HG03378 (cell line): ENCODE measurements around the gene NFIC.

Experiments
- ATAC-seq: cut with Tn5 transposase; IDR thresholded peaks from one replicate; pipeline ENCODE4 v1.9.1; 2021; ENCODE audit warnings: mild to moderate bottlenecking, moderate library complexity; ENCODE audit not compliant: unreplicated experiment

NFIC gene

DNA sequence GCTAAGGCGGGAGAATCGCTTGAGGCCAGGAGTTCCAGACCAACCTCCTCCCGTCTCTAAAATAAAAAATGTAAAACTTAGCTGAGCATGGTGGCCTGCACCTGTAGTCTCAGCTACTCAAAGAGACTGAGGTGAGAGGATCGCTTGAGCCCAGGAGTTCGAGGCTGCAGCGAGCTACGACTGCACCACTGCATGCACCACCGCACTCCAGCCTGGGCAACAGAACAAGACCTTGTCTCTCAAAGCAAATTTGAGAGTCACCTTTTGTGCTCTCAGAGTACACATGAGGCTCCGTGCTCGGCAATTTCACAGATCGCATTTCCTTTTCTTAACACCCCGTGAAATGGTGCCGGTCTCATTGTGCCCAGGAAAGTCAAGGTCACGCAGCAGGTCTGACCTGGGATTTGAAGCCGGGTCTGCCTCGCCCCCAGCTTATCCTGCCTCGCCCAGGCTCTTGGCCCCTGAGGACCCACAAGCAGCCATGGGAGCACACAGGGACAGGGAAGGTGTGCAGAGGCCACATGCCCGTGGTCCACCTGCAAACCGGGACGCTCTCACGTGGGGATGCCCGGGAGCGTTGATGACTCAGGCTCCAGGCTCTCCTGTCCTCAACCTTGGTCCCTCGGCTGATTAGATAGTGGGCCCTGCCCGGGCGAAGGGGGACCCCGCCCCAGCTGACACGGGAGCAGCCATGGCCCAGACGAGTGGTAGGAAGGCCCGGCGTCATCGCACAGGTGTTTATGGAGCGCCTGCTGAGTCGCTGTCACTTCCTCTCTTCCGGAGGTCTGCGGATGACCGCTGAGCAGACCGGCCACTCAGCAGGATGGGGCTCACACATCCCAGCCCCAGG, 115.1 kb downstream of the NFIC start:
- ATAC-seq = no peak

DNA sequence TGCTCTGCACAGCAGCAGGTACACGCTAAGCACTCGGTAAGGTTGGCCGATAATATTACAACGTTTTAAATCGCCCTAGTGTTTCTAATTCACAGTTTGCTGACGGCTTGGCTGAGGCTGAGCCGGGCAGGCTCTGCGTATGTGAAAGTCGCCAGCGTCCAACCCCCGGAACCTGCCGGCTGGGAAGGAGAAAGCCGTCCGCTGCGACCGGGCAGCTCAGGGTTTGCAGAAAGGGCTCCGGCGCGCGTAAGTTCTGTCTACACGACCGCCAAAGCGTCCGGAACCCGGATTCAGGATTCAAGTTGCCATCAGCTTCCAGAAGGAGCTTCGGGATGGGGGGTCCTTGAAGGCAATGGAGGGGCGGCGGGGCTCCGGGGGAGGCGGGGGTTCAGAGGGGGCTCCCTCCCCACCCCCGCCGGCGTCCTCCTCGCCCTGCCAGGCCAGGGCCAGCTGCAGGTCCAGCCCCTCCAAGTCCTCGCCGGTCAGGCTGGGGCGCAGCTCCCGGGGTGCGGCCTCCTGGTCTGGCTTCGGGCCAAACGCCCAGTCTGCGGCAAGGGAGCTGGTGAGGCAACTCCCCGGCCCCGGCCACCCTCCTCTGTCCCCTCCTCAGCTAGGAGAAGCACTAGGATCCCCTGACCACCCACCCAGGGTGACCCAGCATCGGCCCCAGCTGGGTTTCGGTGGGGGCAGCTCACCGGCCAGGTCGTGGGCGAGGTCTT, 116.3 kb downstream of the NFIC start:
- ATAC-seq = no peak

DNA sequence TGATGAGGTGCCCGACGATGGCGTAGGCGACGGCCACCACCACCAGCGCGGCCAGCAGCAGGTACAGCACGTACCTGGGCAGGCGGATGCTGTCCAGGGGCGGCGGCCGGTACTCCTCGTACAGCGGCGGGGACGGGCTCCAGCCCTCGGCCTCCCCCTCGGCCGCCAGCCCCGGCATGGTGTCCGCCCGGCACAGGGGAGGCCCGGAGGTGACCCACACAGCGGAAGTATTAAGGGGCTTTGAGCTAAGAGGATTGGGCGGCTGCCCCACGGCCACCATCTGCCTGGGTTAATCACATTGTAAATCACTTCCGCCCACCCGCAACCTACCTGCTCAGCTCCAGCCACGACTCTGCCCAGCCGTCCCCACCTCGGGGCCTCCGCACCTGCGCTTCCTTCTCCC, 116.8 kb downstream of the NFIC start, which contains the start of gene SMIM44:
TSS of gene SMIM44 (minus strand) at position 216 of the 403 bp plus-strand sequence. CDS start at position 178, 38 bp downstream.
- no peak for ATAC-seq

DNA sequence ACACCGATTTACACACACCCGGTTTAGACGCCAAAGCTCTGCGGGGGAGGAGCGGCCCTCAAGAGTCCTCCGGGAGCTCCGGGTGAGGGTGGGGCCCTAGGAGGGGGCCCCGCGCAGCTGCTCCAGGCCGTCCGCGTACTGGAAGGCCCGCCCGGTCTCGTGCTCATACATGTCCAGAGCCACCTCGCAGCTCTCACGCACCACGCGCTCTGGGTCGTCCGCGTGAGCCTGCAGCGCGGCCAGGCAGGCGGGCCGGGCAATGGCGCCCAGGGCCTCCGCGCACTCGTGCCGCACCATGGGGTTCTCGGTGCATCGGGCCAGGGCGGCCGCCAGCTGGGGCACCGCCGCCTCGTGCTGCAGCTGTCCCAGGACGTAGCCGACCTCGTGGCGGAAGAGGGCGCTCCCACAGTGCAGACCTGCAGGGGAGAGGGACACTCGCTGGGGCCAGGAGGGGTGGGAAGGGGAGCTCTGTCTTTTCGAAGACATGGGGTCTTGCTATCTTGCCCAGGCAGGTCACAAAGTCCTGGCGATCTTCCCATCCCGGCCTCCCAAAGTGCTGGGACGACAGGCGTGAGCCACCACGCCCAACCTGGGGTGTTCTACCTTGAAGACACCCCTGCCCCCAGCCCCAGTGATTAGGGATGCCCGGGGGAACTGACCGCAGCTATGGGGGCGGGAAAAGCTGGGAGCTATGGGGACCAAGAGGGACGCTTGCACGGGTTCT, 125.2 kb downstream of the NFIC start:
- ATAC-seq = no peak

DNA sequence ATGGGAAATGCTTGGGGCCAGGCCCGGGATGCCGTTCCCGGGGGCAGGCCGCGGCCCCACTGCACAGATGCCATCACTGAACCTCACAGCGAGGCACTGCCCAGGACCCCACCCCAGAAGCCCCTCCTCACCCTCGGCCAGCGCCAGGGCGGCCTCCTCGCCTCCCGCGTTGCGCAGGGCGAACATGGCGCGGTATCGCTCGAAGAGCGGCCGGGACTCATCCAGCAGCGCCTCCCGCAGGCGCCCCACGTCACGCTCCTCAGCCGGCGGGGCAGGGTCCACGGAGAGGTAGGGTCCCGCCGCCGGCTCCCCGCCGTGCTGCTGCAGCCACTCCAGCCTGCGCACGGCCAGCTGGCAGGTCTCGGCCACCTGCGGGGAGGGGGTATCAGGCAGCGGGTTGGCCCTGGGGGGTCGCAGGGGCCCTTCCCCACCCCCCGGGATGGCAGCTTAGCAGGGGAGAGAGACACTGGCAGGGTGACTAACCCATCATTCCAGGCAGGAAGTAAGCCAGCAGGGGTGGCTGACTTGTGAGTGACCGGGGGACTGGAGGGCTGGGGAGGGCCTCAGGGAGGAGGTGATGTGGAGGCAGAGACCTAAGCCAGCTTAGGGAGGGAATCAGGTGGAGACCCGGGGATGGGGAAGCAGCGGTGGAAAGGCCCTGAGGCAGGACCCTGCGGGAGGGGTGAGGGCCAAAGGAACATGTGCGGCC, 125.9 kb downstream of the NFIC start:
- no peak for ATAC-seq

DNA sequence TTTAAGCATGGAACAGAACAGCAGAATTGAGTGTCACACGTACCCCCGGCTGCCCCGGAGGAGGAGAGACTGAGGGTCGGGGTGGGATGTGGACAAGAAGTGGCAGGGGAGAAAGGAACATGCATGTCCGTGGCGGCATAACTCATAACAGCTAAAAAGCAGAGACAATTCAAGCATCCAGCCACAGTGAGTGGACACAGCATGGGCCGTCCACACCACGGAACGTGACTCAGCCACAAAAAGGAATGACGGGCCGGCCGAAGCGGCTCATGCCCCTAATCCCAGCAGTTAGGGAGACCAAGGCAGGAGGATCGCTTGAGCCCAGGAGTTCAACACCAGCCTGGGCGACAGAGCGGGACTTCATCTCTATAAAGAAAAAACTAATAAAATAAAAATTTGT, 126.5 kb downstream of the NFIC start:
- no peak for ATAC-seq

DNA sequence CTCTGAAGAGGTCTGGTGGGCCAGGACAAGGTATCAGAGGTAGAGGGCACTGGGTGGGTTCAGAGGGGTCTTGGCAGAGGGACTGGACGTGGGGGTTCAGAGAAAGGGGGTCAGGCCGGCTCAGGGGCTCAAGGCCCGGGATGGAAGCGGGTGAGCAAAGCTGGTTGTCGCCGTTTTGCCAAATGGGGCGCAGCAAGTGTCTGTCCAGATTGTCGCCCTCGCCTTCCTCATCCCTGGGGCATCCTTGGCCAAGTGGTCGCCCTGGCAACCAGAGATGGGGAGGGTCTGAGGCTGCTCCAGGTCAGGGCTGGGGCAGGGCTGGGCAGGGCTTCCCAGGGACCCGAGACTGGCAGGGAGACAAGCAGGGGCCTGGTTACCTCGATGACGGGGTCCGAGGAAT, 127.3 kb downstream of the NFIC start:
- no peak for ATAC-seq

DNA sequence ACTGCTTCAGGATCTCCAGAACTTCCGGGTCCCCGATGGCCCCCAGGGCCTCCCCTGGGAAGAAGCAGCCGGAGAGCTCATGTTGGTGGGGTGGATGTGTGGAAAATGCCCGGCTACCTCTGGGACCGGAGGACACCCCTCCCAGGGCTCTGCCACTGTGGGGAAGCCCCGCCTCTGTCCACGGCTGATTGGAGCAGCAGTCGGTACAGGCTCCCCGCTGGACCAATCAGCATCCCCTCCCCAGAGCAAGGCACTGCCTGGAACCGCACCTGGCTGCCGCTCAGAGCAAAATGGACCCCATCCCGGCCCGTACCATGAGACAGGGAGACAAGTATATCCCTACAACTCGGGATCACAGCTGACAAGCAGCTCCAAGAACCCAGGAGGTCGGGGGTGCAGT, 127.7 kb downstream of the NFIC start:
- no peak for ATAC-seq

DNA sequence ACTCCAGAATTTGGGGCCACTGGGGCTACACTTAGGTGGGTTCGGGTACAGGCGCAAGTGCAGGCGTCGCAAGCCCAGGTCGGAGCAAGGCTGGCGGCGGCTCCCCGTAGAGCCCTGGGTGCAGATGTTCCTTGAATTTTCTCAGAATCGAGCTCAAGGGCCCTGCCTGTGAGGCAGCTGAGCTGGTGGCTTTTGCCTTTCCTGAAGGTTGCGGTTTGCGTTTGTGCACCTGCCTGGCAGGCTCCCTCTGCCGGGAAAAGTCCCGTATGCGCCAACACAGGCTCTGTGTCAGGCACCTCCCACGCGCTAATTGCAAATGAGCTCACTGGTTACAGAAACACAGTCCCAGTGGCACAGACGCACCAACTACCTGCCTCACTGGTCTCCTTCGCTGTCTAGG, 128.2 kb downstream of the NFIC start:
- ATAC-seq = no peak

DNA sequence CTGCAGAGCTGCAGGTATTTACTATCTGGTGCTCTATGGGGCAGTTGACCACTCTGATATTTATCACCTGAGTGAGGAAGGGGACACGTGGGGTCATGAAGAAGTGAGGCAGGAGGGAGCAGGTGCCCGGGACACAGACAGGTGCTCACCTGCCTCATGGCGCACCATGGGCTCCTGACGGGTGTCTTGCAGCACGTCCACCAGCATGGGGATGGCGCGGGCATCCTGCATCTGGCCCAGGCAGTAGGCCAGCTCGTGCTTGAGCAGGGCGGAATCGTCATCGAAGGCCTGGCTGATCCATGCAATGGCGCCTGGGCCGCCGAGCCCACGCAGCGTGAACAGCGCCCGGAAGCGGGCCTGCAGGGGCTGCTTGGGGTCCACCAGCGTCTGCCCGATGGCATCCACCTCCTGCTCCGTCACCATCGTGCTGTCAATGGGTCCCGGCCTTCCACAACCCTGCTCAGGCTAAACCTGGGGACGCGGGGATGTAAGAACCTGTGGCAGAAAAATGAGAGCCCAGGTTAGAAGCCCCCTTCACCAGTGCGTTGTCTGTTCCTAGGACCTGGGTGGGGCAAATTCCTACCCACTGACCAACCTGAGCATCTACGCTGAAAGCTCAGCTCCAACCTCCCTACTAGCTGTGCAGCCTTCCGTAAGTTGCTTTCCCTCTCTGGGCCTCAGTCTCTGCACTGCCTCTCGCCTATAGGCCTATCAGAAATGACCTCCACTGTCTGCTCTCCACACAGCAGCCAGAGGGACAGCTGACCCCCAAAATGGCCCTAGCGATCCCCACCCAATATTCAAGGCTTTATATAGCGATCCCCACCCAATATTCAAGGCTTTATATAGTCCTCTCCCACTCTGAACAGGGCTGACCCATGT, 130.2 kb downstream of the NFIC start:
- no peak for ATAC-seq

DNA sequence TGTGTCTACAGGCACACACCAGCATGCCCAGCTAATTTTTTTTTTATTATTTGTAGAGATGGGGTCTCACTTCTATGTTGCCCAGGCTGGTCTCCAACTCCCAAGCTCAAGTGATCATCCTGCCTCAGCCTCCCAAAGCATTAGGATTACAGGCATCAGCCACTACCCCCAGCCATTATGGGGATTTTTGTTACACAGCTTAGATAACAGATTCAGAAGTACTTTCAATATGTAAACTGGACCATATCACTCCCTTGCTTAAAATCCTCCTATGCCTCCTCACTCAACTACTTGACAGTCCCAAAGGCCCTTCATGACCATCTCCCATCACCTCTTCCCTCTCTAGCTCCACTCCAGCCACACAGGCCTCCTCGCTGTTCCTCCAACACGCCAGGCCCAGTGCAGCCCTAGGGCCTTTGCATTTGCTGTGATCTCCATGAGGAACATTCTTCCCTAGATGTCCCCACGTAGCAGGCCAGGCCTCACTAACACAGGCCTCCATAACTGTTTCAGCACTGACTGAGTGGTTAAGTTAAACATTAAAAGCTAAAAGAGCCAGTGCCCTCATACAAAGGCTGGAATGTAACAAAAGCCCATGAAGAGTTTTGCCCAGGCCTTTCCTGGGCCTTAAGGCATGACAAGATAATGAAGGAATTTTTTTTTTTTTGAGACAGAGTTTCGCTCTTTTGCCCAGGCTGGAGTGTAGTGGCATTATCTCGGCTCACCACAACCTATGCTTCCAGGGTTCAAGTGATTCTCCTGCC, 131.6 kb downstream of the NFIC start:
- no peak for ATAC-seq

DNA sequence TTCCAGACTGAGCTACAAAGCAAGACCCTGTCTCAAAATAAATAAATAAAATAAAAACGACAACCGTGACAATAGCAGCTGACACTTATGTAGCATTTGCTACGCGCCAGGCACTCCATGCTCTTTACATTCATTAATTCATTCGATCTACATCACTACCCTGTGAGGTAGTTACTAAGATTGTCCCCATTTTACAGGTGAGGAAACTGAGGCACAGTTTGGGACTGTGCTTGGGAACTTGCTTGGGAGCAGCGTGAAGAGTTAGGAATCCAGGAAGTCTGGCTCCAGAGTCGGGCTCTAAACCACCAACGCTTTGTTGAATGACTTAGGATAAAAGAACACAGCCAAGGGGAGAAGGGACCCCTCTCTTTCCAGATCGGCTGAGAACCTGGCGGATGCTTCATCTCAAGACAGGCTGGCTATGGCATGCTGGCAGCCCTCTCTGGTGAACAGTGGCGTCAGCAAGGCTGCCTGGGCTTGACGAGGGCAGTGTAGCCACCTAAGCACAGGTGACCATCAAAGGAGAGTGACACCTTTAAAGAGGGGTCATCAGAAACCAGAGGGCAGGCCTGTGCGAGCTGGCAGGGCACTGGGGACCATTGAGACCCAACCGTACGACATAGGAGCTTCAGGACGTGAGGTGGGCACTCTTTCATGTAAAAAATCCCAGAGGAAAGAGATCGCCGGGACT, 133.5 kb downstream of the NFIC start:
- ATAC-seq = peak; percentile 12

DNA sequence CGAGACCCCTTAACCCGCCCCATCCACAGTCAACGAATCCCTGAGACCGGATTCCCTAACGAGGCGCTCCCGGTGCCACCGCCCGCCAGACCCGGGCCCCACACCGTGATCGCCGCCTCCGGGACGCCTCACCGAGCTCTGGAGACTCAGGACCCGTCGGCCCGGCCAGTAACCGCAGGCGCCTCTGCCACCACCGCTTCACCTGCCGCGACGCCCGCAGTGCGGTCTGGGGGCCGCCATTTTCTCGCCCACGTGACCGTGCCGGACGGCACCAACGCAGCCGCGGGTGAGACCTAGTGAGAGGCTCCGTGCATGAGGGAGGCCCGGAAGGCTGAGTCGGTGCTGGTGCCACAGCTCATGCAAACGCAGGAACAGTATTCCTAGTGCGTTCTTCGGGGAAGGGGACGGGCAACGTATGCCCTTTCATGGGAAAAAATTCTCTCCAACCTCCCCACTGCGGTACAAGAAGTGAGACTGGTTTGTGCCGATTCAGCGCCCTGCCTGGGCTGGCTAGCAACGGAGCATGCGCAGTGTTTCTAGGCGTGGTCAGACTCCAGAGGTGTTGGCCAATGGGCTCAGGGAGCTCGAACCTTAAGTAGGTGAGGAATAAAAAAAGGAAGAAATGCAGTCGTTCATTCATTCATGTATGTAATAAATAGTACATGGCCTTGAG, 134.2 kb downstream of the NFIC start, which contains the start of gene DOHH:
TSS of gene DOHH (minus strand) at position 246 of the 673 bp plus-strand sequence. CDS start 3,860 bp downstream, outside the sequence.
- peak; percentile 70 for ATAC-seq

DNA sequence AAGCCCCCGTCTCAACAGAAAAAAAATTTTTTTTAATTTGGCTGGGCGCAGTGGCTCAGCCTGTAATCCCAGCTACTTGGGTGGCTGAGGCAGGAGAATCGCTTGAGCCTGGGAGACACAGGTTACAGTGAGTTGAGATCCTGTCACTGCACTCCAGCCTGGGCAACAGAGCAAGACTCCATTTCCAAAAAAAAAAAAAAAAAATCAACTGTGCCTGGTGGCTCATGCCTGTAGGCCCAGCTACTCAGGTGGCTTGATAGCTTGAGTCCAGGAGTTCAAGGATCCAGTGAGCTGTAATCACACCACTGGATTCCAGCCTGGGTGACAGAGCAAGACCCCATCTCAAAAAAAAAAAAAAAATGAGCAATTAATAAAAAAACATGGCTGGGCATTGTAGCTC, 135.4 kb downstream of the NFIC start:
- ATAC-seq = no peak

DNA sequence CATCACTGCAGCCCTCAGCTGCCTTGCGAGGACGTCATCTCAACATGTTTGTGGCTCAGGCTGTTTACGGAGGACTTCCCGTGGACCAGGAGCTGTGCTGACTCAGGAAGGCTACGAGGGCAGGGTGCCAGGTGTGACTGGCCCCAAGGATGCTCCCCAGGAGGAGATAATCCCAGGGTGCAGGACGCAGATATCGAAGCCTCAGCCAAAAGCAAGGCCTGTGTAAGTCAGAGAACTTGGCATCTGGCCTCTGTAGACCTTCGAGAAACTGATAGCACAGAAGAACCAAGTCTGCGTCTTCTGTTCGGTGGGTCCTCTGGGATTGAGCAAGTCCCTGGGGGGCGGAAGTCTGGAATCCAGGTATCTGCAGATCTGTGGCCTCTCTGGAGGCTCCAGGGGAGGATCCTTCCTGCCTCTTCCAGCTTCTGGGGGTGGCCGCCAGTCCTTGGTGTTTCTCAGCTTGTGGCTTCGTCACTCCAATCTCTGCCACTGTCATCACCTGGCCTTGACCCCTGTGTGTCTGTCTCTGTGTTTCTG, 136.7 kb downstream of the NFIC start:
- ATAC-seq = no peak

DNA sequence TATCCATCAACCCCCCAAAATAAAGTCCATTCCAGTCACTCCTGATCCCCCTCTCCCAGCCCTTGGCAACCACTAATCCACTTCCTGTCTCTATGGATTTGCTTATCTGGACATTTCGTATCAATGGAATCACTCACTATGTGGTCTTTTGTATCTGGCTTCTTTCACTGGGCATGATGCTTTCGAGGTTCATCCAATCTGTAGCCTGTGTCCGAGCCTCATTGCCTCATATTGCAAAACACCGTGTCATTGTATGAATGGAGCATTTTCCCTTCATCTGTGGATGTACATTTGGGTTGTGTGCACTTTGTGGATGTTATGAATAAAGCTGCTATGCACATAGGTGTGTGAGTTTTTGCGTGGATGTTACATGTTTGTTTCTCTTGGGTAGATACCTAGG, 138.4 kb downstream of the NFIC start:
- no peak for ATAC-seq

DNA sequence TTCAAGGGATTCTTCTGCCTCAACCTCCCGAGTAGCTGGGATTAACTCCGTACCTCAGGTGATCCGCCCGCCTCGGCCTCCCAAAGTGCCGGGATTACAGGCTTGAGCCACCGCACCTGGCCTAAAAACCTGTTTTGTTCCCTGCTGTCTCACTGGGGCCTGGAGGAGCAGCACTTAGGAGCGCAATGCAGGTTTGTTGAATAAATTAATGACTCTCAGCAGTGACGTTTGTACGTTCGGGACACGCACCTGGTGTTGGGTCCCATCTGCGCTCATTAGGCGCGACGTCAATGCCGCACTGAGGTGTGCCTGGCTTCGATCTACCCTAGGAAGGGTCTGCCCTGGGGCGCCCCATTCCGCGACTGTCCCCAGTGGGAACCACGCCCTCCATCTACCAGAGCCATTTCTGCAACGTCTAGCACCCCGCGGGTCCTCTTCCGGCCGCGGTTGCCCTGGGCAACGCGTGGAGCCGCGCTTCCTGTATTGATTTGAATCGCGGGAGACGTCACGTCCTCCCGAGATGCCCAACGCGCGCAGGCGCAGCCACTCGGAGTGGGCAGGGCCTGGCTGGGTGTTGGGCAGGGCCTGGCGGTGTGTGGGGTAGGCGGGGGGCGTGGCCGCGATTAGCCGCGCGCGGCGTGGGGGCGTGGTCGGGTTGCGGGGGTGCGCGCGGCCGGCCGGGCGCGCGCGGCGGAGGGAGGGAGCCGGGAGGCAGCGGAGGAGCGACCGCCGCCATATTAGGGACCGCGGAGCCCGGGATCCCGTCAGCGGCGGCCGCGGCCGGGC, 139.4 kb downstream of the NFIC start, which contains the start of gene FZR1:
TSS of gene FZR1 (plus strand) at position 714 of the 786 bp plus-strand sequence. CDS start 16,679 bp downstream, outside the sequence.
- peak; percentile 76 for ATAC-seq
